Measurements from ENCODE around the gene ANKIB1.
"Not testable (repeated sequence)": the region's sequence is repeated elsewhere in the genome, so short reads cannot be mapped to it uniquely, and the experiment has no call there.

ANKIB1 gene

GRCh38 chr7:92356406-92356805 lies 110.6 kb downstream of the ANKIB1 start:
- no peak overlapping the region for H3K4me3 ChIP-seq (ENCODE audit: low read depth, low read length)
- TF ChIP-seq CTCF (IDR thresholded peaks at IDR 0.05; ENCODE audit: control insufficient read depth, extremely low read depth, insufficient read depth): no peak
- no peak for DNase-seq (ENCODE audit: low read depth)

- TF ChIP-seq CTCF (IDR thresholded peaks at IDR 0.05; ENCODE audit: control insufficient read depth, extremely low read depth, insufficient read depth): no peak
- H3K4me3 ChIP-seq (ENCODE audit: low read depth, low read length): no peak overlapping the region
- DNase-seq (ENCODE audit: low read depth): no peak
Observed at GRCh38 chr7:92357260-92357659, 111.5 kb downstream of the ANKIB1 start.

GRCh38 chr7:92359179-92359578 lies 113.4 kb downstream of the ANKIB1 start:
- not testable (repeated sequence) for H3K4me3 ChIP-seq (ENCODE audit: low read depth, low read length); DNase-seq (ENCODE audit: low read depth)

GRCh38 chr7:92359801-92360200 lies 114.0 kb downstream of the ANKIB1 start:
- H3K4me3 ChIP-seq (ENCODE audit: low read depth, low read length): no peak overlapping the region
- no peak for TF ChIP-seq CTCF (IDR thresholded peaks at IDR 0.05; ENCODE audit: control insufficient read depth, extremely low read depth, insufficient read depth)
- no peak for DNase-seq (ENCODE audit: low read depth)

GRCh38 chr7:92360387-92360786 lies 114.6 kb downstream of the ANKIB1 start:
- DNase-seq (ENCODE audit: low read depth): no peak
- TF ChIP-seq CTCF (IDR thresholded peaks at IDR 0.05; ENCODE audit: control insufficient read depth, extremely low read depth, insufficient read depth): no peak
- H3K4me3 ChIP-seq (ENCODE audit: low read depth, low read length): no peak overlapping the region

GRCh38 chr7:92362131-92362530 lies 116.4 kb downstream of the ANKIB1 start:
- H3K4me3 ChIP-seq (ENCODE audit: low read depth, low read length): no peak overlapping the region
- no peak for DNase-seq (ENCODE audit: low read depth)
- no peak for TF ChIP-seq CTCF (IDR thresholded peaks at IDR 0.05; ENCODE audit: control insufficient read depth, extremely low read depth, insufficient read depth)

- no peak overlapping the region for H3K4me3 ChIP-seq (ENCODE audit: low read depth, low read length)
- DNase-seq (ENCODE audit: low read depth): no peak
- no peak for TF ChIP-seq CTCF (IDR thresholded peaks at IDR 0.05; ENCODE audit: control insufficient read depth, extremely low read depth, insufficient read depth)
Observed at GRCh38 chr7:92366730-92367129, 121.0 kb downstream of the ANKIB1 start.

- no peak for TF ChIP-seq CTCF (IDR thresholded peaks at IDR 0.05; ENCODE audit: control insufficient read depth, extremely low read depth, insufficient read depth)
- no peak for DNase-seq (ENCODE audit: low read depth)
Observed at GRCh38 chr7:92368741-92369140, 123.0 kb downstream of the ANKIB1 start.

More at GRCh38 chr7:92368741-92369140, 123.0 kb downstream of the ANKIB1 start:
- H3K4me3 ChIP-seq (ENCODE audit: low read depth, low read length): no peak overlapping the region

All from LNCaP clone FGC (cell line).